CD4-positive, alpha-beta T cell (primary cell): Measurements from ENCODE around the gene RSPH10B. TPM values are rescaled to one million over a fixed set of nuclear protein-coding genes. Genes with fewer than 3 reads are reported as not detected.
"Not testable (repeated sequence)": the region's sequence is repeated elsewhere in the genome, so short reads cannot be mapped to it uniquely, and the experiment has no call there.

Experiments used
- ATAC-seq: fragments of 200-7000 bp; cut with Tn5 transposase; one replicate; pipeline ENCODE4 v1.10.0; 2022; ENCODE audit warnings: mild to moderate bottlenecking; ENCODE audit not compliant: poor library complexity
- CTCF ChIA-PET: fragments of 350-600 bp; sonication (Branson Sonifier 250); formaldehyde crosslinking; loops from one replicate; lab custom pipeline; 2021; ENCODE audit warnings: antibody characterized with exemption, inconsistent platforms; lab: Charles Lee
- POLR2A ChIA-PET: fragments of 350-600 bp; sonication (Branson Sonifier 250); formaldehyde crosslinking; loops from one replicate; lab custom pipeline; 2021; ENCODE audit warnings: antibody characterized with exemption, inconsistent platforms; lab: Charles Lee
- DNase-seq, 14 experiments: peaks; one replicate each; pipeline ENCODE4 v3.0.0-alpha.2; 2013 to 2020; ENCODE audit warnings: mixed read lengths in 2 of 14
- H3K27ac ChIP-seq, 2 donors: one replicate each; pipeline versions ENCODE4 v1.5.1 to v1.7.0; 2013; ENCODE audit warnings: low read length in 2 of 2, low read depth in 1 of 2, mild to moderate bottlenecking in 1 of 2
- H3K27me3 ChIP-seq, 2 experiments: 1 replicate in 1 of 2; 2 replicates in 1 of 2; pipeline versions ENCODE4 v1.6.1 to v1.7.0; 2013; ENCODE audit warnings: low read length in 2 of 2, control low read depth in 1 of 2, mild to moderate bottlenecking in 1 of 2, moderate library complexity in 1 of 2; ENCODE audit not compliant: insufficient read depth in 2 of 2, control insufficient read depth in 1 of 2
- H3K36me3 ChIP-seq: one replicate; pipeline ENCODE4 v1.6.1; 2013; ENCODE audit warnings: low read length, control low read depth; ENCODE audit not compliant: insufficient read depth
- H3K4me1 ChIP-seq: one replicate; pipeline ENCODE4 v1.6.1; 2013; ENCODE audit warnings: low read length, control low read depth; ENCODE audit not compliant: insufficient read depth
- H3K4me3 ChIP-seq: one replicate; pipeline ENCODE4 v1.5.1; 2013; ENCODE audit warnings: mild to moderate bottlenecking, low read length, moderate library complexity
- H3K9me3 ChIP-seq, 2 experiments: 1 replicate in 1 of 2; 2 replicates in 1 of 2; pipeline versions ENCODE4 v1.6.1 to v1.7.0; 2013; ENCODE audit warnings: low read length in 2 of 2, mild to moderate bottlenecking in 2 of 2, control low read depth in 1 of 2, moderate library complexity in 1 of 2; ENCODE audit not compliant: control insufficient read depth in 1 of 2, insufficient read depth in 1 of 2
- H3K27ac Mint-ChIP-seq: one replicate; pipeline ENCODE4 v1.8.0; 2020; ENCODE audit warnings: mixed read lengths
- H3K27me3 Mint-ChIP-seq: one replicate; pipeline ENCODE4 v1.8.0; 2021; ENCODE audit warnings: mixed read lengths
- H3K36me3 Mint-ChIP-seq: one replicate; pipeline ENCODE4 v1.8.0; 2021; ENCODE audit warnings: low read depth, mixed read lengths
- H3K4me1 Mint-ChIP-seq: one replicate; pipeline ENCODE4 v1.8.0; 2021; ENCODE audit warnings: low read depth, mixed read lengths
- H3K4me3 Mint-ChIP-seq: one replicate; pipeline ENCODE4 v1.8.0; 2020; ENCODE audit warnings: mild to moderate bottlenecking, mixed read lengths
- H3K9me3 Mint-ChIP-seq: one replicate; pipeline ENCODE4 v1.8.0; 2020; ENCODE audit warnings: mixed read lengths
- intact Hi-C, 2 experiments: fragments of 100-400 bp; cut with DNase I in 1 of 2; cut with micrococcal nuclease in 1 of 2; formaldehyde crosslinking; loops; one replicate each; pipeline versions ENCODE4 v1.15.1 to v1.9.0; 2023 to 2025; cut with DNase I, micrococcal nuclease
- polyA plus RNA-seq, 2 donors: library from polyadenylated mRNA; unstranded; fragments of 120-200 nt; gene quantifications; one replicate each; pipeline ENCODE4 v1.2.1, GENCODE V29; 2013
- total RNA-seq, 174 experiments: library from RNA in 2 of 174; stranded (reverse) in 2 of 174; gene quantifications; one replicate each; pipeline ENCODE4 v1.2.3 and lab custom pipeline; 2021 to 2026
- TF ChIP-seq, protein P1 (sequence below): fragments of 200-600 bp; IDR thresholded peaks from one replicate; pipeline ENCODE4 v1.8.0; 2022; ENCODE audit warnings: antibody characterized with exemption, mild to moderate bottlenecking

Gene RSPH10B
- total RNA-seq = not detected
- polyA plus RNA-seq (2013, experiment 1 of 2) = 0.08 TPM
- polyA plus RNA-seq (2013, experiment 2 of 2) = 0.18 TPM
- total RNA-seq (lab: John Stamatoyannopoulos, UW) = 0 to 0.55 (median 0.07) reads per million in 172 experiments

DNA sequence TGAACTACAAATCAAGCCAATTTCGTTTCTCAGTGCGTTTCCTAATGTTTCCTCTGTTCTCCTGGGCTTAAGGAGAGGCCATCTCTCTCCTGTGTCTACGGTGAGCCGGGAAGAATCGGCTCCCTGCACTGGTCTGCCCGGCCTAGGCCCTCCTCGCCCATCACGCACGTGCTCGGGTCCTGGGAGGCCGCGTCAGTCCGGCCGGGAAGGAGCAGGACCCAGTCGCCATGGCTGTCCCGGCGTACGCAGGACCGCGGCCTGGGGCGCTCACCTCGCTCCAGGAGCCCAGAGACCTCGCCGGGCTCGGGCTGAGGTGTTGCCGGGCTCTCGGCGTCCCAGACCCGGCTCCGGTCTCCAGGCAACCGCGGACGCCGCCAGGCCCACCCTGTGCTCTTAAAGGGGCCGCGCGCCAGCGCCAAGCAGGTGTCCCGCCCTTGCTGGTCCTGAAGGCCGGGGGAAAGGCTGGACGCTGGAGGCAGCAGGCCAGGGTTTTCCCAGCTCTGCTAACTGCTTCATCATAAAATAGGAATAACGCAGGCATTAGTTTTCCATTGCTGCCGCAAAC lies at the start of gene RSPH10B:
Gene RSPH10B, minus strand, starts transcription at position 343 of the 565 bp plus-strand sequence. CDS start 3,573 bp downstream, outside the sequence.
- H3K4me3 Mint-ChIP-seq, H3K27me3 ChIP-seq, H3K9me3 Mint-ChIP-seq, H3K27me3 Mint-ChIP-seq, H3K4me1 ChIP-seq, H3K27ac ChIP-seq, intact Hi-C loops, H3K27ac Mint-ChIP-seq, CTCF ChIA-PET, H3K4me3 ChIP-seq, POLR2A ChIA-PET, H3K36me3 Mint-ChIP-seq, H3K9me3 ChIP-seq, ATAC-seq, DNase-seq, H3K4me1 Mint-ChIP-seq, H3K36me3 ChIP-seq: not testable (repeated sequence)

DNA sequence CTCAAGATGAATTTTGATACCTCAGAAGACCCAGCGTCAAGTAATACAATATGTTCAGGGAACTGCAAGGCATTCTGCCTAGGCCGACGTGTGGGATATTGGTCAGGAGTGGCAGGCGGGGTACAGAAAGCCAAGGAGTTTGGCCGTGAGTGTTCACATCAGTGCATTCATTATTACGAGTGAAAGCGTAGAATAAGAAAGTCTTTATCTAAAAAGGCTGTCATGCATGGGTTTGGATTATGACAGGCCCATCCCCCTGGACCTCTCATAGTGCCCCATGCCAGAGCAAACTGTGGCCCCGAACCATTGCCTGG lies 46.1 kb upstream of the RSPH10B start:
- TF ChIP-seq, protein P1, sequence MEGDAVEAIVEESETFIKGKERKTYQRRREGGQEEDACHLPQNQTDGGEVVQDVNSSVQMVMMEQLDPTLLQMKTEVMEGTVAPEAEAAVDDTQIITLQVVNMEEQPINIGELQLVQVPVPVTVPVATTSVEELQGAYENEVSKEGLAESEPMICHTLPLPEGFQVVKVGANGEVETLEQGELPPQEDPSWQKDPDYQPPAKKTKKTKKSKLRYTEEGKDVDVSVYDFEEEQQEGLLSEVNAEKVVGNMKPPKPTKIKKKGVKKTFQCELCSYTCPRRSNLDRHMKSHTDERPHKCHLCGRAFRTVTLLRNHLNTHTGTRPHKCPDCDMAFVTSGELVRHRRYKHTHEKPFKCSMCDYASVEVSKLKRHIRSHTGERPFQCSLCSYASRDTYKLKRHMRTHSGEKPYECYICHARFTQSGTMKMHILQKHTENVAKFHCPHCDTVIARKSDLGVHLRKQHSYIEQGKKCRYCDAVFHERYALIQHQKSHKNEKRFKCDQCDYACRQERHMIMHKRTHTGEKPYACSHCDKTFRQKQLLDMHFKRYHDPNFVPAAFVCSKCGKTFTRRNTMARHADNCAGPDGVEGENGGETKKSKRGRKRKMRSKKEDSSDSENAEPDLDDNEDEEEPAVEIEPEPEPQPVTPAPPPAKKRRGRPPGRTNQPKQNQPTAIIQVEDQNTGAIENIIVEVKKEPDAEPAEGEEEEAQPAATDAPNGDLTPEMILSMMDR = no peak
- H3K27me3 Mint-ChIP-seq = no peaks in the 10 kb centered on the region
- H3K4me1 Mint-ChIP-seq = peaks cover 10% of the 10 kb centered on the region
- no peak for DNase-seq
- CTCF ChIA-PET = no interaction called here
- POLR2A ChIA-PET = no interaction called here
- H3K36me3 Mint-ChIP-seq = peaks cover 64% of the 10 kb centered on the region
- H3K4me3 Mint-ChIP-seq = no peak overlapping the region
- intact Hi-C loops = no loop called here
- no peak for ATAC-seq
- peaks cover 51% of the 10 kb centered on the region for H3K36me3 ChIP-seq
- H3K27ac Mint-ChIP-seq = no peak overlapping the region
- H3K9me3 ChIP-seq = no peaks in the 10 kb centered on the region
- no peak overlapping the region for H3K4me3 ChIP-seq
- H3K4me1 ChIP-seq = no peaks in the 10 kb centered on the region
- no peaks in the 10 kb centered on the region for H3K9me3 Mint-ChIP-seq
- no peak overlapping the region for H3K27ac ChIP-seq
- no peaks in the 10 kb centered on the region for H3K27me3 ChIP-seq

GRCh38 chr7:6015917-6016652 lies 45.6 kb upstream of the RSPH10B start:
- H3K27me3 Mint-ChIP-seq = no peaks in the 10 kb centered on the region
- DNase-seq = no peak
- no peaks in the 10 kb centered on the region for H3K4me1 ChIP-seq
- no peak overlapping the region for H3K4me3 Mint-ChIP-seq
- peaks cover 59% of the 10 kb centered on the region for H3K36me3 Mint-ChIP-seq
- intact Hi-C loops = no loop called here
- TF ChIP-seq, protein P1 = no peak
- ATAC-seq = no peak
- H3K27me3 ChIP-seq = no peaks in the 10 kb centered on the region
- H3K36me3 ChIP-seq = peaks cover 46% of the 10 kb centered on the region
- H3K9me3 ChIP-seq = no peaks in the 10 kb centered on the region
- no peak overlapping the region for H3K27ac ChIP-seq
- peaks cover 14% of the 10 kb centered on the region for H3K4me1 Mint-ChIP-seq
- no peaks in the 10 kb centered on the region for H3K9me3 Mint-ChIP-seq
- H3K27ac Mint-ChIP-seq = no peak overlapping the region
- H3K4me3 ChIP-seq = no peak overlapping the region
- POLR2A ChIA-PET = no interaction called here
- CTCF ChIA-PET = no interaction called here
